ENCODE measurements around the gene CTRB1.

Gene CTRB1

GRCh38 chr16:75247249-75247648 is 28.5 kb downstream of the CTRB1 start:
- Histone ChIP-seq H3K4me3 (ENCODE audit: low read depth, low read length) (no peak overlapping the region), H3K4me1 (peaks cover 8% of the 10 kb centered on the region), H3K36me3 (0 out of 2 replicates have a peak, but pooled peaks cover 3% of the 10 kb centered on the region), H3K9me3 (no peaks in the 10 kb centered on the region), H3K27me3 (no peaks in the 10 kb centered on the region)
- TF ChIP-seq, protein P1, sequence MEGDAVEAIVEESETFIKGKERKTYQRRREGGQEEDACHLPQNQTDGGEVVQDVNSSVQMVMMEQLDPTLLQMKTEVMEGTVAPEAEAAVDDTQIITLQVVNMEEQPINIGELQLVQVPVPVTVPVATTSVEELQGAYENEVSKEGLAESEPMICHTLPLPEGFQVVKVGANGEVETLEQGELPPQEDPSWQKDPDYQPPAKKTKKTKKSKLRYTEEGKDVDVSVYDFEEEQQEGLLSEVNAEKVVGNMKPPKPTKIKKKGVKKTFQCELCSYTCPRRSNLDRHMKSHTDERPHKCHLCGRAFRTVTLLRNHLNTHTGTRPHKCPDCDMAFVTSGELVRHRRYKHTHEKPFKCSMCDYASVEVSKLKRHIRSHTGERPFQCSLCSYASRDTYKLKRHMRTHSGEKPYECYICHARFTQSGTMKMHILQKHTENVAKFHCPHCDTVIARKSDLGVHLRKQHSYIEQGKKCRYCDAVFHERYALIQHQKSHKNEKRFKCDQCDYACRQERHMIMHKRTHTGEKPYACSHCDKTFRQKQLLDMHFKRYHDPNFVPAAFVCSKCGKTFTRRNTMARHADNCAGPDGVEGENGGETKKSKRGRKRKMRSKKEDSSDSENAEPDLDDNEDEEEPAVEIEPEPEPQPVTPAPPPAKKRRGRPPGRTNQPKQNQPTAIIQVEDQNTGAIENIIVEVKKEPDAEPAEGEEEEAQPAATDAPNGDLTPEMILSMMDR (IDR thresholded peaks at IDR 0.05; ENCODE audit: low read depth, low read length), result no peak
- DNase-seq, result no peak

GRCh38 chr16:75248142-75248535 is 29.4 kb downstream of the CTRB1 start:
- Histone ChIP-seq H3K36me3 (no peaks in the 10 kb centered on the region), H3K4me3 (ENCODE audit: low read depth, low read length) (no peak overlapping the region), H3K27me3 (no peaks in the 10 kb centered on the region), H3K9me3 (no peaks in the 10 kb centered on the region), H3K4me1 (peaks cover 8% of the 10 kb centered on the region)
- DNase-seq, result no peak
- TF ChIP-seq, protein P1 (IDR thresholded peaks at IDR 0.05; ENCODE audit: low read depth, low read length), result no peak

GRCh38 chr16:75248536-75249380 is 30.0 kb downstream of the CTRB1 start:
- TF ChIP-seq, protein P1 (IDR thresholded peaks at IDR 0.05; ENCODE audit: low read depth, low read length), result no peak
- H3K36me3 ChIP-seq, result no peaks in the 10 kb centered on the region
- DNase-seq, result no peak
- H3K9me3 ChIP-seq, result no peaks in the 10 kb centered on the region
- no peak overlapping the region for H3K4me3 ChIP-seq (ENCODE audit: low read depth, low read length)
- H3K4me1 ChIP-seq, result peaks cover 8% of the 10 kb centered on the region
- H3K27me3 ChIP-seq, result no peaks in the 10 kb centered on the region

GRCh38 chr16:75249441-75249840 is 30.7 kb downstream of the CTRB1 start:
- H3K4me3 ChIP-seq (ENCODE audit: low read depth, low read length), result no peak overlapping the region
- TF ChIP-seq, protein P1 (IDR thresholded peaks at IDR 0.05; ENCODE audit: low read depth, low read length), result no peak
- DNase-seq, result no peak
- H3K36me3 ChIP-seq, result no peaks in the 10 kb centered on the region
- H3K27me3 ChIP-seq, result no peaks in the 10 kb centered on the region
- H3K9me3 ChIP-seq, result no peaks in the 10 kb centered on the region
- peaks cover 8% of the 10 kb centered on the region for H3K4me1 ChIP-seq

DNA sequence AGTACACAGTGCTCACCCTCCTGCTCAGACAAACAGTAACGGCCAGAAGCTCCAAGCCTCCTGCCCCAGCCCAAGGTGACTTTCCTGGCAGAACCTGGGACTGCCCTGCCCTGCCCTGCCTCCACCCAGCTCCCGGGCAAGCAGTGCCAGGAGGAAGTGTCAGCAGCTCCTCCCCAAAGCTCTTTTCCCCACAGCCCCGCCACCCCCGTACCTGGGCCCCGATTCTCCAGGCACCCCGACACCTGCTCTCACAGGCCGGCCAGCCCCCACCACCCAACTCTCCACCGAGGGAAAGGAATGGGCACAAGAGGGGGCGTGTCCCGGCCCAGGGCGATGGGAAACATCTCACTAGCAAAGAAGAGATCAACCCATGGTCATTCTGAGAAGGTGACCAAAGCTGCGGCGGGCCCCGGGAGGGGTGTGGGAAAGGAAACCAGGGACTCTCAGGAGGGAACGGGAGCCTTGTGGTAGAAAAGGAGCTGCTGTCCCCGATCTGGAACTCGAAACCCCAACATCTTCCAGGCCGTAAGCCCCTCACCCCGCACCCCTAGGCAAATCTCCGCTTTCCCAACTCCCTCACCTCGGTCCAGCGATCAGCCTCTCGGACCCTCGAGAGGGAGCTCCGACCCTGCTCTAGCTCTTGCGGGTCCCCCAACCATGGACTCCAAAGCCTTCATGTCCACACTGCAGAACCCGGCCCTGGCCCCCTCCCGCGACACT is 31.5 kb downstream of the CTRB1 start:
- TF ChIP-seq, protein P1 (IDR thresholded peaks at IDR 0.05; ENCODE audit: low read depth, low read length), result no peak
- Histone ChIP-seq H3K4me3 (ENCODE audit: low read depth, low read length) (peak overlapping the region; percentile 68), H3K36me3 (no peaks in the 10 kb centered on the region), H3K4me1 (peaks cover 11% of the 10 kb centered on the region), H3K9me3 (no peaks in the 10 kb centered on the region), H3K27me3 (no peaks in the 10 kb centered on the region)
- DNase-seq, result no peak

All from BE2C (cell line).